Measurements from ENCODE around the gene PPP1R10.

DNA sequence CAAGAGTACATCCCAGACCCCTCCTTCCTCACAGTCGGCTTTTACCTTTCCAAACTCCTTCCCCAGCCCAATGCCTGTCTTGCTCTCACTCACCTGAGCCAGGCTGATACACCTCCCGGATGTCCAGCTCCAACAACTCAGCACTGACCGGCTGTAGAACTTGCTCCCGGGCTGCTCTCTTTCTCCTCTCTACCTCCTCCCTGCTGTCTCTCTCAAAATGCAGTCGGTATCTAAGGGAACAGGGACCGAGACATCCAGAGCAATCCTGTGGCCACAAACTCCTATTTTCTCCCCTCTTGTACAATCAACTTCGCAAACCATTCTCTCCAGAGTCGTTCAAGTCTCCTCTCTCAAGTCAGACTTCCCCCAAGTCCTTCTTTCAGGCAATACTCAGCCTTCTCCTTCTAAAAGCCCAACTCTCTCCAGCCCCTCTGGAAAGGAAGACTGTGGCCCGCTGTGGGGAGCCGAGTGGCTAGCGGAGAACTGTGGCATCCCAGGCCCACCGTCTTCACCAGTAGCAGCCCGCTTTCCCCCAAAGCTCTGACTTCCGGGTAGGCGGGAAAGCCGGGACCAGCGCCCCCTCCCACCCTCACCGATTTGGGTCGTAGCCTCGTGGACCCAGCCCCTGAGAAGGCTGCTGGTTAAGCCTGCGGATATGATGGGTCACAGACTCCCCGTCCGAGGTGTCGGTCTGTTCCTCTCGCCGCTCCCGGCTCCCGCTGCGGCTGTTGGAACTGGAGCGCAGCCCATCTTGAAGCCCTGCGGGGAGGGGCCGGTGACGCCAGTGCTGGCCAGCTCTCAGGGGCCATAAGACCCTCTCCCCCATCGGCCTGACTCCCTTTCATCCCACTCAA is 61.9 kb downstream of the PPP1R10 start:
- TF ChIP-seq MYC (IDR thresholded peaks at IDR 0.05; ENCODE audit: low read depth, low read length) (no peak), POLR2A (IDR thresholded peaks at IDR 0.05; ENCODE audit: extremely low read depth, insufficient read length) (no peak)
- TF ChIP-seq, protein P1, sequence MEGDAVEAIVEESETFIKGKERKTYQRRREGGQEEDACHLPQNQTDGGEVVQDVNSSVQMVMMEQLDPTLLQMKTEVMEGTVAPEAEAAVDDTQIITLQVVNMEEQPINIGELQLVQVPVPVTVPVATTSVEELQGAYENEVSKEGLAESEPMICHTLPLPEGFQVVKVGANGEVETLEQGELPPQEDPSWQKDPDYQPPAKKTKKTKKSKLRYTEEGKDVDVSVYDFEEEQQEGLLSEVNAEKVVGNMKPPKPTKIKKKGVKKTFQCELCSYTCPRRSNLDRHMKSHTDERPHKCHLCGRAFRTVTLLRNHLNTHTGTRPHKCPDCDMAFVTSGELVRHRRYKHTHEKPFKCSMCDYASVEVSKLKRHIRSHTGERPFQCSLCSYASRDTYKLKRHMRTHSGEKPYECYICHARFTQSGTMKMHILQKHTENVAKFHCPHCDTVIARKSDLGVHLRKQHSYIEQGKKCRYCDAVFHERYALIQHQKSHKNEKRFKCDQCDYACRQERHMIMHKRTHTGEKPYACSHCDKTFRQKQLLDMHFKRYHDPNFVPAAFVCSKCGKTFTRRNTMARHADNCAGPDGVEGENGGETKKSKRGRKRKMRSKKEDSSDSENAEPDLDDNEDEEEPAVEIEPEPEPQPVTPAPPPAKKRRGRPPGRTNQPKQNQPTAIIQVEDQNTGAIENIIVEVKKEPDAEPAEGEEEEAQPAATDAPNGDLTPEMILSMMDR (IDR thresholded peaks at IDR 0.05; ENCODE audit: low read depth, low read length) = no peak
